NOMO-1 (cell line): Measurements from ENCODE around the gene PSPH.
A peak's percentile ranks its signal among the peaks of the same experiment; 100 is the strongest.
"Not testable (repeated sequence)": the region's sequence is repeated elsewhere in the genome, so short reads cannot be mapped to it uniquely, and the experiment has no call there.

Source experiments
- DNase-seq, 2 experiments: peaks; one replicate each; lab custom pipeline; 2025; ENCODE audit not compliant: unreplicated experiment in 2 of 2; lab: John Stamatoyannopoulos, UW

PSPH gene

GRCh38 chr7:56063500-56063881 is 12.2 kb upstream of the PSPH start:
- DNase-seq = no peak

- peak in 1 of 2 experiments; percentile 23 for DNase-seq
Measured at GRCh38 chr7:56062382-56062781, 11.1 kb upstream of the PSPH start.

- no peak for DNase-seq
Measured at GRCh38 chr7:56053993-56054392, 2.7 kb upstream of the PSPH start.

GRCh38 chr7:56053379-56053778 is 2.1 kb upstream of the PSPH start:
- DNase-seq = no peak

- DNase-seq = no peak
Measured at GRCh38 chr7:56051053-56051338, 248 bp downstream of the PSPH start.

- not testable (repeated sequence) for DNase-seq
Measured at GRCh38 chr7:56048763-56049162, 2.5 kb downstream of the PSPH start.

- no peak for DNase-seq
Measured at GRCh38 chr7:56048245-56048644, 3.0 kb downstream of the PSPH start.

GRCh38 chr7:56047446-56048116 is 3.7 kb downstream of the PSPH start:
- DNase-seq = not testable (repeated sequence)

GRCh38 chr7:56046721-56047445 is 4.4 kb downstream of the PSPH start:
- DNase-seq = no peak

GRCh38 chr7:56045758-56046157 is 5.5 kb downstream of the PSPH start:
- not testable (repeated sequence) for DNase-seq

GRCh38 chr7:56040730-56041129 is 10.5 kb downstream of the PSPH start:
- no peak for DNase-seq

- DNase-seq = peak; percentile 65 to 86
Measured at GRCh38 chr7:56033671-56034432, 17.4 kb downstream of the PSPH start.

GRCh38 chr7:56032578-56032977 is 18.7 kb downstream of the PSPH start:
- DNase-seq = not testable (repeated sequence)

- not testable (repeated sequence) for DNase-seq
Measured at GRCh38 chr7:56031556-56031955, 19.7 kb downstream of the PSPH start.

GRCh38 chr7:56030340-56030739 is 20.9 kb downstream of the PSPH start:
- DNase-seq = no peak

GRCh38 chr7:56028942-56029630 is 22.2 kb downstream of the PSPH start:
- no peak for DNase-seq

GRCh38 chr7:56026538-56026937 is 24.7 kb downstream of the PSPH start:
- DNase-seq = no peak

- DNase-seq = no peak
Measured at GRCh38 chr7:56023500-56023899, 27.7 kb downstream of the PSPH start.

- no peak for DNase-seq
Measured at GRCh38 chr7:56019501-56019900, 31.7 kb downstream of the PSPH start.

- not testable (repeated sequence) for DNase-seq
Measured at GRCh38 chr7:56017015-56017414, 34.2 kb downstream of the PSPH start.

- DNase-seq = no peak
Measured at GRCh38 chr7:56009695-56010094, 41.5 kb downstream of the PSPH start.
